ENCODE results near the gene TCF15. TPM values are rescaled to one million over a fixed set of nuclear protein-coding genes. Genes with fewer than 3 reads are reported as not detected.

Gene TCF15
- total and polyA plus RNA-seq, 2 of the 4 experiments (the other 2 are of a cell fraction) = not detected

GRCh38 chr20:603116-603640 is 6.9 kb downstream of the TCF15 start:
- Histone ChIP-seq H2AK5ac (ENCODE audit: low read depth, low read length) (no peak overlapping the region), H3K4ac (ENCODE audit: low read depth, low read length) (no peak overlapping the region), H2BK20ac (ENCODE audit: low read depth, low read length) (no peak overlapping the region), H2BK5ac (ENCODE audit: low read depth, low read length, poor library complexity, severe bottlenecking) (no peak overlapping the region), H3K27ac (ENCODE audit: insufficient read depth, low read length) (no peak overlapping the region), H3K36me3 (ENCODE audit: control insufficient read depth, insufficient read depth, low read length) (no peaks in the 10 kb centered on the region), H3K18ac (ENCODE audit: low read depth, low read length) (no peak overlapping the region), H3K9me3 (ENCODE audit: control insufficient read depth, insufficient read depth, low read length) (no peaks in the 10 kb centered on the region), H4K20me1 (ENCODE audit: insufficient read depth, low read length) (no peaks in the 10 kb centered on the region), H2BK15ac (ENCODE audit: low read depth, low read length) (no peak overlapping the region), H3K23ac (ENCODE audit: low read depth, low read length) (no peak overlapping the region), H2BK120ac (ENCODE audit: low read depth, low read length) (no peak overlapping the region), H2AK9ac (replicated peaks; ENCODE audit: low read depth, low read length, poor library complexity) (no peak overlapping the region), H3K4me3 (ENCODE audit: insufficient read depth, low read depth, low read length) (no peak overlapping the region), H4K8ac (ENCODE audit: low read depth in 2 of 2, low read length in 2 of 2) (no peak overlapping the region), H3K79me1 (ENCODE audit: low read depth in 1 of 2, low read length in 2 of 2) (no peaks in the 10 kb centered on the region), H2AFZ (replicated peaks; ENCODE audit: low read length, poor library complexity) (no peak overlapping the region), H4K91ac (ENCODE audit: insufficient read depth, low read depth, low read length) (no peak overlapping the region), H3K4me1 (ENCODE audit: control insufficient read depth, insufficient read depth, low read length) (no peaks in the 10 kb centered on the region), H3K56ac (ENCODE audit: extremely low read depth, insufficient read depth, low read length) (no peak overlapping the region), H3K14ac (replicated peaks; ENCODE audit: low read depth, low read length) (no peak overlapping the region), H3K4me2 (ENCODE audit: low read depth, low read length) (no peak overlapping the region), H4K5ac (ENCODE audit: low read depth, low read length) (no peak overlapping the region), H3K9ac (ENCODE audit: low read depth, low read length) (no peak overlapping the region), H3K9me1 (ENCODE audit: insufficient read depth, low read length) (no peaks in the 10 kb centered on the region), H3K27me3 (ENCODE audit: control insufficient read depth, insufficient read depth, low read length) (peaks cover 38% of the 10 kb centered on the region)
- dilution Hi-C loops (cut with HindIII; ENCODE audit: low sequenced_read_pairs, unreplicated experiment) (no loop called here), intact Hi-C loops (cut with micrococcal nuclease) (no loop called here), in situ Hi-C loops (cut with MboI; ENCODE audit: low sequenced_read_pairs) (no loop called here)
- TF ChIP-seq FOS (IDR thresholded peaks at IDR 0.05; ENCODE audit: low read depth, low read length) (no peak), MAZ (IDR thresholded peaks at IDR 0.05; ENCODE audit: borderline replicate concordance, low read depth, low read length) (no peak), NFE2L2 (IDR thresholded peaks at IDR 0.05; ENCODE audit: low read depth, low read length) (no peak), SMC3 (IDR thresholded peaks at IDR 0.05; ENCODE audit: low read depth, low read length) (no peak), RCOR1 (IDR thresholded peaks at IDR 0.05; ENCODE audit: insufficient replicate concordance, low read length) (no peak), RAD21 (IDR thresholded peaks at IDR 0.05; ENCODE audit: low read length) (no peak), CHD1 (IDR thresholded peaks at IDR 0.05; ENCODE audit: low read depth, low read length) (no peak), USF2 (IDR thresholded peaks at IDR 0.05; ENCODE audit: low read depth, low read length) (no peak)
- BruUV-seq (replicated peaks) = no TSS peak
- no peak for DNase-seq
- 49% methylated on average over 2 of the region's 8 CpGs; no CpG with 5 or more reads in 1 of the 2 experiments for WGBS, 2 experiments (ENCODE audit: extremely low coverage in 2 of 2, insufficient read length in 1 of 2)
- no peak for ATAC-seq (ENCODE audit: low read depth)
- CTCF ChIA-PET = no interaction called here
- POLR2A ChIA-PET (ENCODE audit: unreplicated experiment) = no interaction called here

Measured in IMR-90 (cell line).